SJCRH30 (cell line): ENCODE results near the gene GRIK3. TPM values are rescaled to one million over a fixed set of nuclear protein-coding genes. Genes with fewer than 3 reads are reported as not detected.
"Not testable (repeated sequence)": the region's sequence is repeated elsewhere in the genome, so short reads cannot be mapped to it uniquely, and the experiment has no call there.

Source experiments
- DNase-seq, 2 experiments: peaks; one replicate each; pipeline ENCODE4 v3.0.0-alpha.2; 2015 to 2020
- H3K27ac ChIP-seq: fragments of 250-450 bp; sonication (Bioruptor Pico); 2 replicates; pipeline ENCODE4 v1.5.1; 2020; ENCODE audit warnings: mild to moderate bottlenecking, moderate library complexity
- H3K27me3 ChIP-seq: fragments of 250-450 bp; sonication (Bioruptor Pico); 2 replicates; pipeline ENCODE4 v1.5.1; 2020; ENCODE audit warnings: mild to moderate bottlenecking, moderate library complexity
- H3K36me3 ChIP-seq: fragments of 250-450 bp; sonication (Bioruptor Pico); 2 replicates; pipeline ENCODE4 v1.5.1; 2020; ENCODE audit warnings: mild to moderate bottlenecking, moderate library complexity
- H3K4me1 ChIP-seq: fragments of 250-450 bp; sonication (Bioruptor Pico); 2 replicates; pipeline ENCODE4 v1.5.1; 2020; ENCODE audit warnings: mild to moderate bottlenecking, moderate library complexity
- H3K4me3 ChIP-seq: fragments of 250-450 bp; sonication (Bioruptor Pico); 2 replicates; pipeline ENCODE4 v1.5.1; 2020; ENCODE audit warnings: mild to moderate bottlenecking, moderate library complexity
- H3K9me3 ChIP-seq: fragments of 250-450 bp; sonication (Bioruptor Pico); replicated peaks from 2 replicates; pipeline ENCODE4 v1.5.1; 2020; ENCODE audit warnings: mild to moderate bottlenecking, moderate library complexity
- total RNA-seq: library from RNA; depleted of rRNA; stranded (reverse); fragments of >200 nt; shearing (Covaris generic); gene quantifications from 2 replicates; pipeline ENCODE4 v1.2.3, GENCODE V29; 2014; rRNA removed

GRIK3 gene
- total RNA-seq, result not detected in 2 replicates

GRCh38 chr1:37034121-37035013 lies at the start of gene GRIK3:
GRIK3 (minus strand) TSS chr1:37034515; CDS start chr1:37034108, 407 bp downstream.
- no peak for DNase-seq
- Histone ChIP-seq H3K36me3 (no peaks in the 10 kb centered on the region), H3K27me3 (peaks cover 26% of the 10 kb centered on the region), H3K27ac (no peak within 1 kb of the TSS), H3K4me1 (no peaks in the 10 kb centered on the region), H3K4me3 (no peak within 1 kb of the TSS), H3K9me3 (no peaks in the 10 kb centered on the region)

GRCh38 chr1:37084013-37084412 lies 49.7 kb upstream of the GRIK3 start:
- Histone ChIP-seq H3K27me3 (peaks cover 3% of the 10 kb centered on the region; the same call in 1 of the 2 replicates), H3K9me3 (no peaks in the 10 kb centered on the region), H3K4me3 (no peak overlapping the region), H3K36me3 (no peaks in the 10 kb centered on the region), H3K27ac (no peak overlapping the region), H3K4me1 (no peaks in the 10 kb centered on the region)
- DNase-seq, result no peak

GRCh38 chr1:37083603-37084002 lies 49.3 kb upstream of the GRIK3 start:
- DNase-seq, result no peak
- peaks cover 3% of the 10 kb centered on the region; the same call in 1 of the 2 replicates for H3K27me3 ChIP-seq
- no peaks in the 10 kb centered on the region for H3K4me1 ChIP-seq
- no peaks in the 10 kb centered on the region for H3K36me3 ChIP-seq
- H3K27ac ChIP-seq, result no peak overlapping the region
- no peaks in the 10 kb centered on the region for H3K9me3 ChIP-seq
- no peak overlapping the region for H3K4me3 ChIP-seq

GRCh38 chr1:37080296-37080986 lies 46.1 kb upstream of the GRIK3 start:
- H3K36me3 ChIP-seq, H3K27ac ChIP-seq, H3K4me3 ChIP-seq, H3K4me1 ChIP-seq, H3K27me3 ChIP-seq, DNase-seq, H3K9me3 ChIP-seq: not testable (repeated sequence)

- no peaks in the 10 kb centered on the region for H3K36me3 ChIP-seq
- DNase-seq, result no peak
- no peaks in the 10 kb centered on the region for H3K9me3 ChIP-seq
- no peak overlapping the region for H3K27ac ChIP-seq
- no peaks in the 10 kb centered on the region for H3K4me1 ChIP-seq
- no peak overlapping the region for H3K4me3 ChIP-seq
- H3K27me3 ChIP-seq, result peaks cover 7% of the 10 kb centered on the region; the same call in 1 of the 2 replicates
These were observed 44.6 kb upstream of the GRIK3 start for GRCh38 chr1:37078866-37079265.

GRCh38 chr1:37076168-37076567 lies 41.9 kb upstream of the GRIK3 start:
- Histone ChIP-seq H3K9me3 (no peaks in the 10 kb centered on the region), H3K27ac (no peak overlapping the region), H3K4me3 (no peak overlapping the region), H3K4me1 (no peaks in the 10 kb centered on the region), H3K27me3 (peaks cover 25% of the 10 kb centered on the region; the same call in 1 of the 2 replicates), H3K36me3 (no peaks in the 10 kb centered on the region)
- no peak for DNase-seq

GRCh38 chr1:37073854-37074379 lies 39.6 kb upstream of the GRIK3 start:
- H3K36me3 ChIP-seq, result no peaks in the 10 kb centered on the region
- H3K27me3 ChIP-seq, result peaks cover 43% of the 10 kb centered on the region
- no peak overlapping the region for H3K4me3 ChIP-seq
- no peaks in the 10 kb centered on the region for H3K9me3 ChIP-seq
- no peak for DNase-seq
- no peaks in the 10 kb centered on the region for H3K4me1 ChIP-seq
- H3K27ac ChIP-seq, result no peak overlapping the region

- H3K27ac ChIP-seq, result no peak overlapping the region
- no peak for DNase-seq
- H3K27me3 ChIP-seq, result peaks cover 48% of the 10 kb centered on the region
- no peak overlapping the region for H3K4me3 ChIP-seq
- no peaks in the 10 kb centered on the region for H3K36me3 ChIP-seq
- H3K4me1 ChIP-seq, result no peaks in the 10 kb centered on the region
- no peaks in the 10 kb centered on the region for H3K9me3 ChIP-seq
These were observed 39.0 kb upstream of the GRIK3 start for GRCh38 chr1:37073152-37073853.

GRCh38 chr1:37071829-37072228 lies 37.5 kb upstream of the GRIK3 start:
- Histone ChIP-seq H3K4me1 (no peaks in the 10 kb centered on the region), H3K27me3 (peaks cover 59% of the 10 kb centered on the region), H3K27ac (no peak overlapping the region), H3K9me3 (no peaks in the 10 kb centered on the region), H3K36me3 (no peaks in the 10 kb centered on the region), H3K4me3 (no peak overlapping the region)
- no peak for DNase-seq

- Histone ChIP-seq H3K4me1 (no peaks in the 10 kb centered on the region), H3K36me3 (no peaks in the 10 kb centered on the region), H3K4me3 (no peak overlapping the region), H3K9me3 (no peaks in the 10 kb centered on the region), H3K27ac (no peak overlapping the region), H3K27me3 (peaks cover 63% of the 10 kb centered on the region)
- no peak for DNase-seq
These were observed 35.8 kb upstream of the GRIK3 start for GRCh38 chr1:37070126-37070525.

- H3K36me3 ChIP-seq, result no peaks in the 10 kb centered on the region
- no peak for DNase-seq
- H3K27me3 ChIP-seq, result peaks cover 59% of the 10 kb centered on the region
- no peak overlapping the region for H3K27ac ChIP-seq
- no peaks in the 10 kb centered on the region for H3K9me3 ChIP-seq
- H3K4me1 ChIP-seq, result no peaks in the 10 kb centered on the region
- no peak overlapping the region for H3K4me3 ChIP-seq
These were observed 35.1 kb upstream of the GRIK3 start for GRCh38 chr1:37069406-37069805.

GRCh38 chr1:37068897-37069296 lies 34.6 kb upstream of the GRIK3 start:
- no peak overlapping the region for H3K4me3 ChIP-seq
- no peak for DNase-seq
- H3K27ac ChIP-seq, result no peak overlapping the region
- H3K9me3 ChIP-seq, result no peaks in the 10 kb centered on the region
- no peaks in the 10 kb centered on the region for H3K36me3 ChIP-seq
- H3K4me1 ChIP-seq, result no peaks in the 10 kb centered on the region
- peaks cover 56% of the 10 kb centered on the region for H3K27me3 ChIP-seq

GRCh38 chr1:37068260-37068659 lies 33.9 kb upstream of the GRIK3 start:
- H3K4me1 ChIP-seq, result no peaks in the 10 kb centered on the region
- H3K4me3 ChIP-seq, result no peak overlapping the region
- no peak overlapping the region for H3K27ac ChIP-seq
- no peak for DNase-seq
- H3K36me3 ChIP-seq, result no peaks in the 10 kb centered on the region
- H3K27me3 ChIP-seq, result peaks cover 55% of the 10 kb centered on the region
- H3K9me3 ChIP-seq, result no peaks in the 10 kb centered on the region

GRCh38 chr1:37064039-37064438 lies 29.7 kb upstream of the GRIK3 start:
- H3K4me1 ChIP-seq, result no peaks in the 10 kb centered on the region
- no peaks in the 10 kb centered on the region for H3K9me3 ChIP-seq
- no peak overlapping the region for H3K4me3 ChIP-seq
- H3K27me3 ChIP-seq, result peaks cover 27% of the 10 kb centered on the region
- no peak overlapping the region for H3K27ac ChIP-seq
- no peak for DNase-seq
- H3K36me3 ChIP-seq, result no peaks in the 10 kb centered on the region

- Histone ChIP-seq H3K36me3 (no peaks in the 10 kb centered on the region), H3K9me3 (no peaks in the 10 kb centered on the region), H3K4me1 (no peaks in the 10 kb centered on the region), H3K4me3 (no peak overlapping the region), H3K27me3 (peaks cover 11% of the 10 kb centered on the region), H3K27ac (no peak overlapping the region)
- DNase-seq, result no peak
These were observed 25.0 kb upstream of the GRIK3 start for GRCh38 chr1:37059346-37059745.
